GM18519 (cell line): ENCODE measurements around the gene MSX2.

Experiments
- ATAC-seq: cut with Tn5 transposase; IDR thresholded peaks from one replicate; pipeline ENCODE4 v1.9.1; 2021; ENCODE audit warnings: mild to moderate bottlenecking, moderate library complexity; ENCODE audit not compliant: unreplicated experiment, low FRiP score

The MSX2 gene

DNA sequence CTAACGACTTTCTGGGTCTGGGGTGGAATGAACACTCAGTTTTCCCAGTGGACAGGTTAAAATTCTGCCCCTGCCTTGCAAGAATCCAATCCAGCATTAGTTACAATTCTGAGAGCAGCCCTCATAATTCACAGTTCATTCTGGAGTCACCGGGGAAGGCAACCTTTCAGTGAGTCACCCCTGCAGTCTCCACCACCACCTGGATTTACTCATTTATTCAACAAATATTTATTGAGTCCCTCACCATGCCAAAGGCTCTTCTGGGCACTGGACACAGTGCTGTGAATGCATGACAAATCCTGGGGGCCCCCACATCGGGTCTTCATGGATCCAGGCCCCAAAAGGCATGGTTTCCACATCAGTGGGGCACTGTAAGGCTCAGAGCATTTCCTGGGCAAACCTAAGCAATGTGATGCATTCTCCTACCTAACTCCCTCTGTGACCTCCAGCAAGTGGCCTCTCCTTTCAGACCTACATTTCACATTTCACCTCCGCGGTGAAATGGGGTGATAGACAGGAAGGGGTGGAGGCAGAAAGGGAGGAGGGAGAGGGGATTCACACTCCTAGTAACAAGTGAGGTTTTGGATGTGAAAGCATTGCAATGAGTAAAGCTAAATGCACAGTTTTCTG, 6.4 kb upstream of the MSX2 start:
- ATAC-seq: no peak

- no peak for ATAC-seq
These were observed 5.3 kb upstream of the MSX2 start for GRCh38 chr5:174718880-174719610.

DNA sequence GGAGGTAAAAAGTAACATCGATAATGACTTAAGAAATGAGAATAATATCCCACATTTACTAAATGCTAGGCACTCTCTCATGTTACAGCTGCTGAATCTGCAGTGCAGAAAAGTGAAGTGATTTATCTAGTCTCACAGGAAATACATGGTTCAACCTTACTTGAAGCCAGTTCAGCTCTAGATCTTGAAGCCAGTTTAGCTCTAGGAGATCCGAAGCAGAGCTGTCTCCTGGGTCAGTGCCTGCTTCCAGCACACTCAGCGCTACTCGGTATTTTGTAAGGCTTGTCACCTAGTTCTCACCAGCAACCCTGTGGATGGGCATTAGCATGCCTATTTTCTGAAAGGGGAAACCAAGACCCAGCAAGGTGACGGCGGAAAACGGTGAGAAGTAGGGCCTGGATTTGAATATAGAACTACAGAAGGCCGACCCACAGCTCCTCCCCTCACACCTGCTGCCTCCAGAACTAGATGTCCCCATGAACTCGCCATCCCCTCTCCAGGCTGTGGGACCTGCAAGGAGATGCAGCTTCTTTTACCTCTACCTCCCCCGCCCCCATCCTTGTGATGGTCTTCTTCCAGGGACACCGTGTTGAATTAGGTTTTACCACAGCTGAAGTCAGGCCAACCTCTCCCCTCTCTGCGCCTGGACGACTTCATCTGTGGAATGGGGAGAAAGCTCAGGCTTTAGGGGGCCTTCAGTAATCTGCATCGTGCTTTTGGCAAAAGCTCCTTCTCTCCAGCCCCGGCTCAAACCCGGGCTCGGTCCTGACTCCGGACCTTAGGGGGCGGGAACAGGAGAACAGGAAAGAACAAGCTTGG, 4.4 kb upstream of the MSX2 start:
- no peak for ATAC-seq

DNA sequence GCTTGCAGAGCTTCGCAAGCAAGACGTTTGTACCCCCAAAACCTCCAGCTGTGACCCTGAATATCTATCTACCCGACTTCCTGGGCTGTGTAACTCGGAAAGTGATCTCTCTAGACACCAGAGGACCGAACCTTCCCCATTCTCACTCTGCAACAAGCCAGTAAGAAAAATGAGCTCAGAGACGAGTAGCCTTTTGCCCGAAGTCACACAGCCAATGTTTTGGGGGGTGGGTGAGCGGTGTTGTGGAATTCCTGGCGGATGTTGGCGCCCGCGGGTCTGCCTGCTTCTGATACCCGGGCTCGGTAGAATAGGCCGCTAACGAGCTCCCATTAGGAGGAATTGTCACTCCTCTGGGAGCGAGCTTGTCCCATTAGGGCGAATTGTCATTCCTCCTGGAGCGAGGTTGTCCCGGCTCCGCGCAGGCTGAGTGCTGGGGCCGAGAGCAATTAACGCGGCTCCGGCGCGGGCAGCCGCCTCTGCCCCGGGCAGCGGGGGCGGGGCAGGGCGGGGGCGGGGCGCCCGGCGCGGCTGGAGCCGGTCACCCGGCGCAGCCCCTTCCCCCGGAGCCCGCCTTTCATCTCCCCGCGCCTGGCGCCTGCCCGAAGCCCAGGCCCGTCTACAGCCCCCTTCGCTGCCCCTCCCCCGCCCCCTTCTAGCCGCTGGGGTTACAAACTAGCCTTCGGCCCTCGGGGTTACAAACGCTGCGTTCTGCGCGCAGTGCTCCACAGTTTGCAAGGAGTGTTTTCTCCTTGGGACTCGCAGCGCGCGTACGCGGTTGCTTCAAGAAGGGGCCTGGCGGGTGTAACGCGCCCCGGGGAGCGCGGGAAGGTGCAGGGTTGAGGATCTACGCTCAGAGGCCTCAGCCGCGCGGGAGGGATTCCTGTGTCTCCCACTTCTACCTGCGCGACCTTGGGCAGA, 3.5 kb upstream of the MSX2 start:
- ATAC-seq: no peak

GRCh38 chr5:174721530-174722432, 2.6 kb upstream of the MSX2 start:
- no peak for ATAC-seq

DNA sequence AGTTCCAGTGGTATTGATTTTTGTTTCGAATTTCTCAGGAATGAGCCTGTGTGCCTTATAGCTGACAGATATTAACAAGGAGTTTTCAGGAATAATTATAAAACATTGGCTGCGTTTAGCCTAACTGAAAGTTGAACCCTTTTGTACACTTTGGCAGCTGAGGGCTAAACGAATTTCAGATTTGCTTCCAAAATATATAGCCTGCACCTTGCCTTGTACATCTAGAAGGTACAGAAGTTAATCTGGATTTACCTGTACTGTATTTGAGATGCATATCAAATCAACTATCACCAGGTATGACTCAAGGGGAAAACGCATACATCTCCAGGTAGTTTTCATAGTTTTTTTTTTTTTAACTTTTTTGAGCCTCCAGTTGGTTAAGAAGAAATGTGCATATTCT, 1.9 kb upstream of the MSX2 start:
- ATAC-seq: no peak

DNA sequence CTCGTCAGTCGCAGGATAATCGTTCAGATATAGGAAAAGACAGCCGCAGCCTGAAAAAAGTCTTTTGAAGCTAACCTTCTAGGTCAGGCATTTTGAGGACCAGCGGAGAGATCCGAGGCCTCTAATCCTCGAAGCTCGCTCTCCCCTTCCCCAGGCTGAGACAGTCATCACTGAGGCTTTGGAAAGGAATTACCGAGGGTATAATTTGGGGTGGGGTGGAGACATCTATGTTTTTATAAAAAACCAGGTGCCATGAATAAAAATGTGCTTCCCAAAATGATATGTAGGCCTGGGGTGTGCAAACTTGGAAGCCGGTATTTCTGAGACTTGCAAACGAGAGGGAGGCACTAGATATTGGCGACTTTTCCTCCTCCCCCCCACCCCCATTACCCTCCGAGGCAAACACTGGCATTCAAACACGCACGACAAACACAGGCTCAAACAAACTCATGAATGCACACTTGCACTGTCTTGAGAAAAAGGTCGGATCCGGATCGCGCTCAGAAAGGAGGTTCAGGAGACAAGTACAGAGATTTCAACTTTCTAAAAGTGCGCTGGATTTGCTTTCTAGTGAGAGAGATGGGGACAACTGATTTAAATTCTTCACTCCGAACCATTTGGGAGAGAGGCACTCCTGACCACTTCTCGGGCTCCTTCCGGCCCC, 935 bp upstream of the MSX2 start:
- no peak for ATAC-seq

DNA sequence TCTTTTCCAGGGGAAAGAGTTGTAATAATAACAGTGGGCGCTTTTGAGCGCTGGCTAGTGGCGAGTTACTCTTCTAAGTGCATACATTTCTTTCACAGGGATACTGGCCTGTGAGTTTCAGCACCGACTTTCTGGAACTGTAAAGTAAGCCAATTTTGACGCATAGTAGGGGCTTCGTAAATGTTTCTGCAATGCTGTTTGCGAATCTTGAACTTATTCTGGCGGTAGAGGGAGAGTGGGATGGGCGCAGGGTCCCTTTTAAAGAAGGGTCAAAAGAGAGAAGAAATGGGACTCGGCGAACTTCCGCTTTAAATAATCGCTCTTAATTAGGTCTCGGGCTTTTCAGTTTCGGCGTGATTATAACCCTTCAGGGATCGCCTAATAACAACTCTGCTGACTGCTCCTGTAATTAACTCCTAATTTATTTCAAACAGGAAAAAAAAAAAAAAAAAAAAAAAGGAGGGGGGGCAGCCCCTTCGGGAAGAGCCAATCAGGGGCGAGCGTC, 351 bp upstream of the MSX2 start:
- ATAC-seq: no peak

GRCh38 chr5:174725261-174725990, 1.0 kb downstream of the MSX2 start:
- ATAC-seq: no peak

DNA sequence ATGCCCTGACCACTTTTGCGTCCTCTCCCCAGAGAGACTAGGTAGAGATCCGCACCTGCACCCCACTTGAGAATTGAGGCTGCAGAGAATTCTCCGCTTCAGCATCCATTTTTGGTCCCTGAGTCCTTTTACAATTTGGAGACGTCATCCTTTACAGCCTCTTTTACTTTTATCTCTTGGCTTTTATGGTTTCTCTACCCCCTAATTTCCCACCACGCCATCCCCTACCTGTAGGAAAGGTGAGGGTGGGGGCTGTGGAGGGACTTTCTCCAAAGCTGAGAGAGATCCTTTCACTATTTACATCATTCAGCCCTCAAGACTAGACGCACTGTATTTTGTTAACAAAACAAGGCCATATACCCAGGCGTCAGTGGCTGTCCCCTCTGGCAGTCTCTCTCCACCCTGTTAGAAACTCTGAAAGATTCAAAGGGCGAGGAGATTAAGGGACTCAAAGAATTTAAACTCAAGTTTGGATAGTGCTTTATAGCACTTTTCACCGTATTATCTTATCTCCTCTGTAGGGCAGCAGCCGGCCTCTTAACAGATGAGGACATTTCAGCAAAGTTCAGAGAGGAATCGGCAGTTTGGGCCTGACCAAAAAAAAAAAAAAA, 1.7 kb downstream of the MSX2 start:
- no peak for ATAC-seq

DNA sequence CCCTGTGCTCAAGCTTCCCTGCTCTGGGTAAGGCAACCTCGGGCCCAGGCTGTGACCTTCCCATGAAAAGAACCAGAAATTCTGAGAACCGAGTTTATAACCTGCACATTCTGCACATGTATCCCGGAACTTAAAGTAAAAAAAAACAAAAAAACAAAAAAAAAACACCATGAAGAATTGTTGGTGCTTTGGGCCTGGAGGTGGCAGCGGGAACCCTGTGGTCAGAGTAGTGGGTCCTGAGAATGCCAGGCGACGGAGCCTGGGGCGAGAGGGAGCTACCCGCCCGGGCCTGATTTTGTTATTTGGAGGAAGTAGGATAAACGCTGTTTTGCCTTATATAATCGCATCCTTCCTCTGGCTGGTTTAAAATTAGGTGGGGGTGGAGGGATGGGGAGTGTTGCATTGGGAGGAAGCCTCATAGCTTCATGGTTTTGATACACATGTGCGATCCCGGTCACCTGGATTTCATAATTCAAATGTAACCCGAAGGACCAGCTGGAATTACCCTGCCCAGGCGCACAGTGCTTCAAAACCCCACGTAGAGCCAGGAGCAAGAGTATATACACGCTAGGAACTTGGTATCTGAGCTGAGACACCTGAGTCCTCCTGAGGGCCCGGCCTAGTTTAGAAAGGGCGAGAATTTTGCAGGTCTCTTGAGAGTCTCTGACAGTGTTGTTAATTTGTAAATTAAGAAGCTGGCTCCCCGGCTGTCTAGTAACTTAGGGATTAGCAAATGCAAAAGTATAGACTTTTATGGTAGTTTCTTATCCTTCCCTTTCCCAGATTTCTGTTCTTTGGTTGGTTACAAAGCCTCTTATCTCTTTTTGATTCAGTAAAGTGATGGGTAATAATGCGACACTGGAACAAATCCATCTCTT, 2.8 kb downstream of the MSX2 start:
- no peak for ATAC-seq

DNA sequence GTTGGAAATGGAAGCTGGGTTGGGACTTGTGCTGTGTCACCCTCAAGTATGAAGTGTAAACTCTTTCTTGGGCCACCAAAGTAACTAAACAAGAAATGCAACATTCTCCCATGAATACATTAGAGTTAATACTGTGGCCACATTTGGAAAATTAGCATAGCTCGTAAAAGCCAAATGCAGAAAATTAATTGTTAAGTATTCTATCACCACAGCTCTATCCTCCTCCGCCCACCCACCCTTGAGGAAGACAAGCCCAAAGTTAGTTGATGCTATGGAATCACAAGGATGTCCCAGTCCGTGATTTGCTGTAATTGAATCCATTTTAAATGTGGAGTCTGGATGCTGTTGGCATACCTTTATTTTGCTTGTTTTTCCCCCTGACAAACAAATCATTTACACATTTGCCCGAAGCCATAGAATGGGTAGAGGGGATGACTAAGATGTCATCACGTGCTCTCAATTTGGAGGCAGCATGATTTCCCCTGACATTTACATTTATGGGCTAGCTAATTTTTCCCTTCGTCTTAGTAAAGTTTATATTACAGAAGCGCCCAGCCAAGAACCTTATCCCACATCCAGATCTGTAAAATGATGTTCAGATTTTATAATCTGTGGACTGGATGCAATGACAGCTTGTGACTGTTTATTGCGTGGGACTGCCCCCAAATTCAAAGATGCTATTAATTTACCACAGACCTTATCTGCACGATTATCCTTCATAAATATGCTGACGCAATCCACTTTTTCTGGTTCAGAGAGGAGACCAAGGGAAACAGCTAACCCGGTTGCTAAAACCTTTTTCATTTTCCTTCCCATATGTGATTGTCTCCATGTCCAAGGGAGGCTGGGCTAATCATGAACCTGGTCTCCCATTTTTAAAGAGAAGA, 3.7 kb downstream of the MSX2 start:
- no peak for ATAC-seq

- ATAC-seq: no peak
These were observed 4.8 kb downstream of the MSX2 start for GRCh38 chr5:174729075-174729680.

DNA sequence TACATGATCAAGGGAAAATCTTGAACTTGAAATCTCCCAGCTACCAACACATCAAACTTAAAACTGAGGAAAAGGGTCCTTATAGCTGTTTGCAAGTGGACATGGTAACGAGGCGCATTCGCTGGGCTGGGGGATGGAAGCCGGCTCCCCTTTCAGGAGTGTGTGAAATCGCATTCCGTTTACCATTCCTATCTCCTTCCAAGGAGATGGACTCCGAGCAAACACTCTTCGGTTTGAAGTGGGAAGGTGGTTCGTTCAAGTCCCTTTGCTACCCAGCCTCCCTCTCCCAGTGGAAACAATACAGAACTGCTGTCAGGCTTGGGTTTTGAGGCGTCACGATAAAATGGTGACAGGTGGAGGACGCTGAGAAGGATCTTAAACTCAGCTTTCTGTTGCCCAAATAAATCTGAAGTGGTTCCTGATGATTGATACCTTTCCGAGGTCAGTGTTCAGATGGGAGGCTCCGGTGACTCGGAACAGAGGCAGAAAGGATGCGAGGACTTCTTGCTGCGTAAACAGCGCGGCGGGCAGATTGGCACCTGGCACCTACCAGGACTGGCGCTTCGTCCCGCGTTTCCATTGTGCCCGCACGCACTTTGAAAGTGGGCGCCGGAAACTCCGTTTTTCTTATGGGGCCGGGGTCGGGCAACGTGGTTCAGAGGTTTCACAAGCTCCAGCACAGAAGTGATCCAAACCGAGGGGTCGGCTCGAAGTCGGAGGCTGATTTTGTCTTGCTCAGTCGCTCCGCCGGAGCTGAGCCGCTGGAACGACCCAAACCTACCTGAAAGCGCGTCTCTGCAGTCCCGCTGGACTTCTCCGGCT, 7.0 kb downstream of the MSX2 start:
- ATAC-seq: no peak
